GM18861 (cell line): ENCODE data around the gene RNASE4.

Source experiments
- ATAC-seq: cut with Tn5 transposase; IDR thresholded peaks from one replicate; pipeline ENCODE4 v1.9.1; 2021; ENCODE audit not compliant: unreplicated experiment

RNASE4 gene

DNA sequence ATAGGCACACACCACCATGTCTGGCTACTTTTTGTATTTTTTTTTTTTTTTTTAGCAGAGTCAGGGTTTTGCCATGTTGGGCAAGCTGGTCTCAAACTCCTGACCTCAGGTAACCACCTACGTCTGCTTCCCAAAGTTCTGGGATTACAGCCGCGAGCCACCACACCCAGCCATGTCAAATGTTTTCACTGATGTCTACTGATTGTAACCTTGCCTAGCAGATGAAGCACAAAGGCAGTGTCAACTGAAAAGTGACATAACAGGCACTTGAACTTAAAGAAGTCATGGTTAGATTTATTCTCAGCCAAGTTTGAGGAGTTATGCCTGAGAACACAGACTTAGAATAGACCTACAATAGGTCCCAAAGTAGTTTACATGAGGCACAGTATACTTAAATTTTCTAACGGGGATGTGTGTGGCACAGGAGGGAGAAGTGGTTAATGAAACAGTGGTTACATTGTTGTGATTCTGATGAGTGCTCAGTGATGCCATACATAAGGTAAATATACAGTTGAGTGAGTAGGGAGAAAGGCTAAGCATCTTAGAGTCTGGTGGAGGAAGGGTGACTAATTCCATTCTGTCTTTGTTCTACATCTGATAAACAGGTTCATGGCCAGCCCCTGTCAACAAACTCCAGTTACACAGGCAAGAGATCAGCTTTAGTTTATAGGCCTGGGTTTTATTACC is 12.6 kb upstream of the RNASE4 start:
- ATAC-seq = peak; percentile 47

GRCh38 chr14:20675669-20676068 is 8.7 kb upstream of the RNASE4 start:
- ATAC-seq = no peak

DNA sequence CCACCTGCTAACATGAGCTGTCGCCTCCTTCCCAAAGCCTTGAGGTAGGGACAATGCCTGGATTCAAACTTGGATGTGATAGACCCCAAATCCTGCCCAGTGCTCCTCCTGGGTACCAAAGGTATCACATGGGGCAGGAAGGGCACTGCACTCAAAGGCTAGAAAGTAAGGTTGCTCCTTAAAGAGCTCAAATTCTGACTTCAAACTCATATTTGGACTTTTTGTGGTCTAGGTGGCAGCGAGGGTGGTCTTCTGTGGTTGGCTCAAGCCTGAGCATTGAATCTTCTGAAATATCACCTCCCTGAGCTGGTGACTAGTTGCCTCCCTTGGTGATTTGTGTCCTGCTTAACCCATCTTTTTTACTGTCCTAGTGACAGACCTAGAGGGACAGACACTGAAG is 8.3 kb upstream of the RNASE4 start:
- no peak for ATAC-seq

GRCh38 chr14:20679907-20680306 is 4.5 kb upstream of the RNASE4 start:
- no peak for ATAC-seq

- no peak for ATAC-seq
These were observed 4.0 kb upstream of the RNASE4 start for GRCh38 chr14:20680363-20680762.

GRCh38 chr14:20680843-20681347 is 3.5 kb upstream of the RNASE4 start:
- ATAC-seq = peak; percentile 23

- peak; percentile 18 for ATAC-seq
These were observed 2.8 kb upstream of the RNASE4 start for GRCh38 chr14:20681348-20682126.

DNA sequence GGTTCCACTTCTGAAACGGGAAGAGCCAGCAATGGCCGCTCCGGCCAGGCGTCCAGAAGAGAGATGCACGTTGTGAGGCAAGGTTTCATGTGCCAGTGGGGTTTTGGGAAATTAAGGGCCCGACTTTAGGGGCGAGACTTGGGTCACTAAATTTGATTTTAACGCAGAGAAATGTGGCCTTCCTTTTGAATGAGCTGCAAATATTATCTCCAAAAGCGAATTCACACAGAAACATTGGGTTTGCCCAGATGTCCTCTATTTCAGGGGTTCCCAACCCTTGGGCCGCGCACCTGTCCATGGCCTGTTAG is 2.3 kb upstream of the RNASE4 start:
- no peak for ATAC-seq

- peak; percentile 31 for ATAC-seq
These were observed 1.8 kb upstream of the RNASE4 start for GRCh38 chr14:20682435-20683124.

DNA sequence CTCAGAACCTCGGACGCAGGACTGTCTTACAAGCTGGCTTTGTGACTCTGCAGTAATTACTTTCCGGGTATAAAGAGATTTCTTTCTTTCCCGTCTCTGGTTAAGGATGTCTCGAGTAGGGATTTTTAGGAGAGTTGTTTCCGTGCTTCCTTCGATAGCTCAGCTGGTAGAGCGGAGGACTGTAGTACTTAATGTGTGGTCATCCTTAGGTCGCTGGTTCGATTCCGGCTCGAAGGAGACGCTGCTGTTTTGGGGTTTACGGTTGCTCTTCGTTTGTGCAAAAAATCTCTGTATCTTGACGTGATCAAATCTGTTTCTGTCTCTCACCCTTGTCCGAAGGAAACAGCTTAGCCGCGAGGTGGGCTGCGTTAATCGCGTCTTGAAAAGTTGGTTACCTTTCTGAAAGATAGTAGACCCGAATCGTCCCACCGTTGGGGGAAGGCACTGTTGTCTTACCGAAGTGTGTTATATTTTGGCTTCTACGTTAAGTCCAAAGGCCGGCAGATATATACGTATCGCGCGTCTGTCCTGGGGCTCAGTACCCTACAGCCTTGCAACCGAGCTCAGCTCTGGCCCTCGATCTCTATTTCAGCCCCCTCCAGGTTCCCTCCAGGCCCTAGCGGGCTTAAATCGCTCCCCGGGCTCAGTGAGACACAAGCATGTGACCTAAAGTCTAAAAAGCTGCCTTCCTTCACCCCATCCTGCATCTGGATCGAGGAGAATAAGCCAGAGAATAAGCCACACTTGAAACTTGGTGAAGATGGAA is 1.1 kb upstream of the RNASE4 start:
- peak; percentile 29 for ATAC-seq

GRCh38 chr14:20684662-20685456 is 499 bp downstream of the RNASE4 start:
- ATAC-seq = no peak

DNA sequence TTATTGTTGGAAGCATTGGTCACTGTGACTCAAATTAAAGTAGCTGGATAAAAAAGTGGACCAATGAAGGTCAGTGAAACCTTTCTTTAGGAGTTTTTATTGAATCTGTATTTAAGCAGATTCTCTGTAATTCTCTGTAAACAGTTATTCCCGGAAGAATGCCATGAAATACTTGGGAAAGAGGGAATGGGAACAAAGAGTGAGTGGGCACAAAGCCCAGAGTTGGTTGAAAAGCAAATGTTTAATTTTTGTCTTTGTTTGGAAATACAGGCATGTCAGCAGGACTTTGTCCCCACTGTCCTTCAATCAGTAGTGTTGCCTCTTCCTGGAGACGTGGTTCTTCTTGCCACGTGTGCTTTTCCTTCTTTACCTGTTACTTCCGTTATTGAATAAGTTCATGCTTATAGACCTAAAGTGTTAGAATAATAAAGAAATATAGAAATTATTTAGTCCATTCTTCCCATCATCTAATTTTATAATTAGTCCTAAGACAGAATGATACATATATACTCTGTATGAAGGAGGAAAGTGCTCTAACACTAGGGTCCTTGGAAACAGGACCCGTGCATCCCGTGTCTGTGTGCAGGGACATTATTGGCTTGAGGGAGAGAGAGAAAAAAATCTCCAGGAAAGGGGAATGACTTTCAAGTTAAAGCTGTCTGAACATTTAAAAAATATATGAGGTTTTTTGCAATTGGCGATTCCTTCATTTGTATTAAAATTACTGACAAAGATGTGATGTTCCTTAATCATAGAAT is 2.2 kb downstream of the RNASE4 start:
- no peak for ATAC-seq

- no peak for ATAC-seq
These were observed 3.2 kb downstream of the RNASE4 start for GRCh38 chr14:20687362-20688166.

DNA sequence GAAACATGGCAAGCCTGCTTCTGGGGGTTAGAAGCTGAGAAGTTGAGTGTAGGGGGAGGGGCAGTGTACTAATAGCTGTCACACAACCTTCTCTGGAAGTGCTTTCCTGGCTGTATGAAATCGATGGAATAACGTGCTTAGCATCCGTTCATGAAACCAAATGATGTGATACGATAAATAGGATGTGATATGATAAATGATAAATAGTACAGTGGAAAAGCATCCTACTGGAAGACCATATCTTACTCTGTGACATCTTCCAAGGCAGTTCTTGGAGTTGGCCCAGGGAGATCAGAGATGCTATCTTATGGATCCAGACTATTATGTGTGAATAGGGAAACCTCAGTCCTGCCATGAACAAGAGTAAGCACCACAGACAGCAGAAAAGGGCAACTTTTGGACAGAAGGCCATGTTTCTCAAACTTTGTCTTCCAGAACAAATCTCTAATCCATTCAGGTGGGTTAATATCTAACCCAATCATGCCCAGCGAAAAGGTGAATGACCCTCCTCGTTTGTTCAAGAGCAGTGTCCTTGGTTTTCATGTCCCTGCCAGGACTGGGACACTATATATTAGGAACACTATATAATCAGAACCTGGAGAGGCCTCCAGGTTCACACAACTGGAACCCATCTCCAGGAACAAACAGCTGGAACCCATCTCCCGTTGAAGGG is 3.9 kb downstream of the RNASE4 start, which contains the start of gene ANG:
Gene ANG, plus strand, starts transcription at position 598 of the 673 bp plus-strand sequence. CDS start 4,801 bp downstream, outside the sequence.
- no peak for ATAC-seq

DNA sequence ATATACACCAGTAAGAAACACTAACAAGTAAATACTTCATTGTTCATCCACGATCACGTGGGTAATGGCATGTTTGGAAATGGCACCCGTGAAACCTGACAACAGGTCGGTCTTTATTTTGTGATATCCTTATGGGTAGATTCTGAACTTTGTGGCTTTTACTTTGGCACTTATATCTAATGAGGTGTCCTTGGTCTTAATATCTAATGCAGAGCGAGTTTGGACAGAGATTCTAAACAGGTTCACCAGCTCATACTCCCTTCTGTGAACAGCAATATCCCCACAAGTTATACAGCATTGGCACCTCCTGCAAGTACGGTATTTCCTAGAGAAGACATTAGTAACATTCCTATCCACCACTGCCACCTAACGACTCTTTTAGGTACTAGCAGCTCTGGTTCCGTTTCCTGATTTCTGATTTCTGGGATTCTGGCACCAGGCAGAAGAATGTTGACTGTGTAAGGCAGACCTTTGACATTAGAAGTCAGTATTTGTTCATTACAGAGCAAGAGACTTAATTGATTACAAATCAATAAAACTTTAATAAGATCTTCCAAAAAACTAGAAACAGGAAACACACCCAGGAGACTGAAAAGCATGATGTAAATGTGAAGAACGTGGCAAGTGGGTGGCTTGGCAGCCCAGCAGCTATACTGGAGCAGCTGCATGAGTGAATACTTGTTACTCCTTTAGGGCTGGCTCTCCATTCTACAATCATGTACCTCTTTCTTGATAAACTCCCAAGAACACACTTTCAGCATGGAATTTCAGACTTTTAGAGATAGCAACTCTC is 6.7 kb downstream of the RNASE4 start:
- ATAC-seq = no peak

GRCh38 chr14:20692116-20692751 is 7.9 kb downstream of the RNASE4 start:
- ATAC-seq = no peak

GRCh38 chr14:20696764-20697163 is 12.4 kb downstream of the RNASE4 start:
- ATAC-seq = no peak
